GM12878 (cell line): ENCODE results near the gene PPAN. TPM values are rescaled to one million over a fixed set of nuclear protein-coding genes. Genes with fewer than 3 reads are reported as not detected.

ENCODE experiments used
- ATAC-seq: fragments of 200-7000 bp; cut with Tn5 transposase; 3 replicates; pipeline ENCODE4 v1.9.1; 2020; ENCODE audit warnings: mild to moderate bottlenecking, moderate library complexity
- BruUV-seq: library from RNA; stranded (reverse); fragments of 400-500 nt; replicated peaks from 2 replicates; lab custom pipeline; 2021; lab: Mats Ljungman, UMichigan
- CTCF ChIA-PET: fragments of 300-600 bp; sonication (Branson Sonifier 250); formaldehyde crosslinking; extraction: SDS; loops from one replicate; lab custom pipeline; 2021; ENCODE audit warnings: inconsistent platforms; lab: Yijun Ruan, JAX
- POLR2A ChIA-PET: fragments of 350-600 bp; formaldehyde crosslinking; extraction: SDS; loops from one replicate; lab custom pipeline; 2021; ENCODE audit warnings: inconsistent platforms; lab: Charles Lee
- RAD21 ChIA-PET: fragments of 300-600 bp; sonication (Branson Sonifier 250); formaldehyde crosslinking; loops from one replicate; lab custom pipeline; 2023; ENCODE audit warnings: antibody characterized with exemption; ENCODE audit not compliant: unreplicated experiment; lab: Charles Lee
- SMC1A ChIA-PET: fragments of 300-600 bp; sonication (Branson Sonifier 250); formaldehyde crosslinking; loops from one replicate; lab custom pipeline; 2023; ENCODE audit not compliant: unreplicated experiment, uncharacterized antibody; lab: Charles Lee
- DNase-seq: peaks from one replicate; pipeline ENCODE4 v3.0.0-alpha.2; 2011; ENCODE audit warnings: low read depth, low spot score
- FAIRE-seq: peaks from 3 replicates; lab custom pipeline; 2011; peaks lifted over from hg19 to GRCh38; lab: Jason Lieb, UNC
- H2AFZ ChIP-seq: 2 replicates; pipeline ENCODE4 v1.6.0; 2011; ENCODE audit warnings: low read depth, low read length, control low read depth; ENCODE audit not compliant: control insufficient read depth
- H3K27ac ChIP-seq: 2 replicates; pipeline ENCODE4 v1.5.1; 2011; ENCODE audit warnings: control low read depth; ENCODE audit not compliant: control insufficient read depth, insufficient read depth
- H3K27me3 ChIP-seq, 2 experiments: replicated peaks in 1 of 2; 2 replicates each; pipeline versions ENCODE4 v1.6.0 to v1.6.1; 2011; ENCODE audit warnings: low read length in 1 of 2; ENCODE audit not compliant: control insufficient read depth in 2 of 2, insufficient read depth in 2 of 2
- H3K36me3 ChIP-seq, 2 experiments: 2 replicates each; pipeline ENCODE4 v1.5.1; 2011; ENCODE audit warnings: low read length in 1 of 2; ENCODE audit not compliant: control insufficient read depth in 2 of 2, insufficient read depth in 2 of 2
- H3K4me1 ChIP-seq: 2 replicates; pipeline ENCODE4 v1.6.1; 2011; ENCODE audit warnings: mild to moderate bottlenecking, low read length, moderate library complexity, mixed read lengths; ENCODE audit not compliant: control insufficient read depth, insufficient read depth
- H3K4me2 ChIP-seq: 2 replicates; pipeline ENCODE4 v1.6.0; 2011; ENCODE audit warnings: control low read depth; ENCODE audit not compliant: control insufficient read depth, insufficient read depth
- H3K4me3 ChIP-seq: fragments of 200-600 bp; sonication (generic); 2 replicates; pipeline ENCODE4 v1.5.1; 2016
- H3K79me2 ChIP-seq: 2 replicates; pipeline ENCODE4 v1.6.0; 2011; ENCODE audit warnings: low read length; ENCODE audit not compliant: control insufficient read depth, insufficient read depth
- H3K9ac ChIP-seq: 2 replicates; pipeline ENCODE4 v1.8.0; 2011; ENCODE audit warnings: low read length, control low read depth, mixed read lengths; ENCODE audit not compliant: control insufficient read depth, insufficient read depth
- H3K9me3 ChIP-seq: replicated peaks from 3 replicates; pipeline ENCODE4 v1.5.1; 2011; ENCODE audit warnings: mild to moderate bottlenecking, low read length; ENCODE audit not compliant: control insufficient read depth, insufficient read depth
- H4K20me1 ChIP-seq: 2 replicates; pipeline ENCODE4 v1.6.0; 2011; ENCODE audit not compliant: control insufficient read depth, insufficient read depth
- ASH2L ChIP-seq: fragments of 300-600, 200-600 bp; sonication (generic); IDR thresholded peaks from 2 replicates; pipeline ENCODE4 v1.6.1; 2017; ENCODE audit warnings: low read depth, mild to moderate bottlenecking, borderline replicate concordance
- CREB1 ChIP-seq: IDR thresholded peaks from 2 replicates; pipeline ENCODE4 v1.6.1; 2012; ENCODE audit warnings: low read depth, mild to moderate bottlenecking, inconsistent platforms
- EED ChIP-seq: sonication (generic); IDR thresholded peaks from 2 replicates; pipeline ENCODE4 v1.6.1; 2016; ENCODE audit warnings: antibody characterized with exemption, low read depth
- EGR1 ChIP-seq, 2 experiments: IDR thresholded peaks; 1 replicate in 1 of 2; 2 replicates in 1 of 2; pipeline ENCODE4 v1.6.1; 2011 to 2012; ENCODE audit warnings: low read depth in 2 of 2, low read length in 2 of 2, borderline replicate concordance in 1 of 2, mild to moderate bottlenecking in 1 of 2, moderate library complexity in 1 of 2
- IRF5 ChIP-seq: fragments of 450-650 bp; IDR thresholded peaks from 2 replicates; pipeline ENCODE4 v1.6.1; 2017; ENCODE audit warnings: borderline replicate concordance
- MAX ChIP-seq: IDR thresholded peaks from 2 replicates; pipeline ENCODE4 v1.6.1; 2012; ENCODE audit warnings: low read depth, low read length, improper control_type of control experiment
- MTA2 ChIP-seq: fragments of 450-650 bp; IDR thresholded peaks from 2 replicates; pipeline ENCODE4 v1.6.1; 2016; ENCODE audit warnings: low read depth, mild to moderate bottlenecking, moderate library complexity
- NR2C1 ChIP-seq: fragments of 450-650 bp; IDR thresholded peaks from 2 replicates; pipeline ENCODE4 v1.6.1; 2017; ENCODE audit warnings: antibody characterized with exemption, mild to moderate bottlenecking, moderate library complexity
- RB1 ChIP-seq: fragments of 450-650 bp; formaldehyde crosslinking; IDR thresholded peaks from 2 replicates; pipeline ENCODE4 v1.6.1; 2017; ENCODE audit warnings: mild to moderate bottlenecking, borderline replicate concordance
- RBBP5 ChIP-seq: fragments of 200-600 bp; sonication (generic); conservative IDR thresholded peaks from 2 replicates; pipeline ENCODE4 v1.6.1; 2016
- SPI1 ChIP-seq: IDR thresholded peaks from 2 replicates; pipeline ENCODE4 v1.6.1; 2011; ENCODE audit warnings: low read depth, mild to moderate bottlenecking, low read length, moderate library complexity, borderline replicate concordance; ENCODE audit not compliant: insufficient read depth
- STAT1 ChIP-seq: fragments of 450-650 bp; conservative IDR thresholded peaks from 2 replicates; pipeline ENCODE4 v1.6.1; 2014; ENCODE audit warnings: antibody characterized with exemption, mild to moderate bottlenecking
- SUZ12 ChIP-seq: fragments of 200-600 bp; sonication (generic); IDR thresholded peaks from one replicate; pipeline ENCODE4 v1.6.1; 2018; ENCODE audit warnings: antibody characterized with exemption, mild to moderate bottlenecking; ENCODE audit not compliant: unreplicated experiment
- YBX1 ChIP-seq: fragments of 450-650 bp; IDR thresholded peaks from 2 replicates; pipeline ENCODE4 v1.6.1; 2016; ENCODE audit warnings: antibody characterized with exemption
- WGBS: methylation state at CpG from one replicate; pipeline ENCODE4 v1.1.6; 2016; ENCODE audit warnings: low lambda C conversion rate; ENCODE audit not compliant: insufficient replicate concordance, insufficient coverage; ENCODE audit errors: missing lambda C conversion rate; 5-methylcytosine and 5-hydroxymethylcytosine counted together
- in situ Hi-C: fragments of 300-500 bp; cut with MboI; formaldehyde crosslinking; loops from 9 replicates; pipeline ENCODE4 v1.14.3; 2018; ENCODE audit warnings: mixed read lengths
- intact Hi-C: fragments of 100-400 bp; cut with micrococcal nuclease; formaldehyde crosslinking; loops from one replicate; pipeline ENCODE4 v1.14.2; 2022; ENCODE audit not compliant: unreplicated experiment
- polyA plus RNA-seq, 11 experiments: library from polyadenylated mRNA; depleted of rRNA in 4 of 11; unstranded in 6 of 11; stranded (reverse) in 5 of 11; fragments of >200 nt; fragmentation: Nextera tagmentation in 4 of 11; fragmentation: Illumina TruSeq in 1 of 11; extraction: Ambion mirVana in 4 of 11; extraction: Trizol in 1 of 11; gene quantifications; 1 replicate in 1 of 11; 2 replicates in 10 of 11; pipeline versions ENCODE4 v1.2.1 to v1.2.3, GENCODE V29; 2011 to 2016; ENCODE audit warnings: inconsistent platforms in 2 of 11, missing spikeins in 2 of 11, low read depth in 1 of 11
- total RNA-seq, 4 experiments: library from RNA; depleted of rRNA in 3 of 4; stranded (reverse); fragments of >200 nt in 3 of 4; fragmentation: Illumina TruSeq in 1 of 4; extraction: Trizol in 1 of 4; gene quantifications; 2 replicates each; pipeline versions ENCODE4 v1.2.1 to v1.2.3, GENCODE V29; 2013 to 2021
- TF ChIP-seq, protein P1 (sequence below): IDR thresholded peaks from 2 replicates; pipeline ENCODE4 v1.6.1; 2011; ENCODE audit warnings: borderline replicate concordance, low read depth, mild to moderate bottlenecking, moderate library complexity, low read length; ENCODE audit not compliant: insufficient read depth, poor library complexity, severe bottlenecking
- TF ChIP-seq, protein P2 (sequence below): fragments of 450-650 bp; IDR thresholded peaks from 2 replicates; pipeline ENCODE4 v1.6.1; 2018; ENCODE audit warnings: mild to moderate bottlenecking, low read depth, moderate library complexity; ENCODE audit not compliant: partially characterized antibody

PPAN gene
- total and polyA plus RNA-seq, 10 of the 15 experiments (the other 5 are each of a cell fraction or from before 2014, with no cell fraction given) = 2.1 to 171 (median 108) TPM

DNA sequence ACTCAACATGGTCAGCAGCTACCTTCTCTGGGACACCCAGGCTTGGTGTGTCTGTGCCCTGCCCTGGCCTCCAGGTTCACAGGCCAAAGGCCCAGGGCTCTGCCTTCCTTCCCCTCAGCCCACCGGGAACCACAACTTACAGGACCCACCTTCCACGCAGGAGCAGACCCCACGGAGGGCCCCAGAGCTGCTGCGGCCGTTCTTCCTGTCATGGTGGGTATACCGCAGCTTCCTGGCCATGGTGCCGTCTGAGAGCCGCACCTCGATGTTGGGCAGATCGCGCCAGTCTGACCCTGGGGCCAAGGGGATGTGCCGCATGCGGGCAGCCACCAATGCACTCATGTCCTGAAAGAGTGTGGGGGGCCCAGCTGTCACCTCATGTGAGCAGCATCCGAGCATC, 30.8 kb downstream of the PPAN start:
- FAIRE-seq (no peak), DNase-seq (no peak), ATAC-seq (no peak)
- intact Hi-C loops (no loop called here), in situ Hi-C loops (no loop called here)
- RAD21 ChIA-PET = no interaction called here
- WGBS = 98% methylated on average over 14 of the region's 14 CpGs
- H3K4me2 ChIP-seq = no peak overlapping the region
- no peaks in the 10 kb centered on the region for H3K9me3 ChIP-seq
- H3K27ac ChIP-seq = no peak overlapping the region
- H3K36me3 ChIP-seq = peaks cover 53 to 72% of the 10 kb centered on the region in 2 experiments
- POLR2A ChIA-PET = no interaction called here
- no peaks in the 10 kb centered on the region for H3K27me3 ChIP-seq
- no peaks in the 10 kb centered on the region for H3K79me2 ChIP-seq
- CTCF ChIA-PET = no interaction called here
- no peak overlapping the region for H2AFZ ChIP-seq
- no peaks in the 10 kb centered on the region for H4K20me1 ChIP-seq
- H3K9ac ChIP-seq = no peak overlapping the region
- SMC1A ChIA-PET = no interaction called here
- no peaks in the 10 kb centered on the region for H3K4me1 ChIP-seq
- H3K4me3 ChIP-seq = no peak overlapping the region
- BruUV-seq = no TSS peak
- TF ChIP-seq SUZ12 (no peak), MTA2 (no peak), STAT1 (no peak), RB1 (no peak), ASH2L (no peak), EED (no peak), MAX (no peak), CREB1 (no peak), NR2C1 (no peak), YBX1 (no peak), IRF5 (no peak), SPI1 (no peak), RBBP5 (no peak), EGR1 (IDR thresholded peaks at IDR 0.05; ENCODE audit: borderline replicate concordance in 1 of 2, low read depth in 2 of 2, low read length in 2 of 2) (no peak)
- TF ChIP-seq, protein P1, sequence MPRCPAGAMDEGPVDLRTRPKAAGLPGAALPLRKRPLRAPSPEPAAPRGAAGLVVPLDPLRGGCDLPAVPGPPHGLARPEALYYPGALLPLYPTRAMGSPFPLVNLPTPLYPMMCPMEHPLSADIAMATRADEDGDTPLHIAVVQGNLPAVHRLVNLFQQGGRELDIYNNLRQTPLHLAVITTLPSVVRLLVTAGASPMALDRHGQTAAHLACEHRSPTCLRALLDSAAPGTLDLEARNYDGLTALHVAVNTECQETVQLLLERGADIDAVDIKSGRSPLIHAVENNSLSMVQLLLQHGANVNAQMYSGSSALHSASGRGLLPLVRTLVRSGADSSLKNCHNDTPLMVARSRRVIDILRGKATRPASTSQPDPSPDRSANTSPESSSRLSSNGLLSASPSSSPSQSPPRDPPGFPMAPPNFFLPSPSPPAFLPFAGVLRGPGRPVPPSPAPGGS = no peak
- TF ChIP-seq, protein P2, sequence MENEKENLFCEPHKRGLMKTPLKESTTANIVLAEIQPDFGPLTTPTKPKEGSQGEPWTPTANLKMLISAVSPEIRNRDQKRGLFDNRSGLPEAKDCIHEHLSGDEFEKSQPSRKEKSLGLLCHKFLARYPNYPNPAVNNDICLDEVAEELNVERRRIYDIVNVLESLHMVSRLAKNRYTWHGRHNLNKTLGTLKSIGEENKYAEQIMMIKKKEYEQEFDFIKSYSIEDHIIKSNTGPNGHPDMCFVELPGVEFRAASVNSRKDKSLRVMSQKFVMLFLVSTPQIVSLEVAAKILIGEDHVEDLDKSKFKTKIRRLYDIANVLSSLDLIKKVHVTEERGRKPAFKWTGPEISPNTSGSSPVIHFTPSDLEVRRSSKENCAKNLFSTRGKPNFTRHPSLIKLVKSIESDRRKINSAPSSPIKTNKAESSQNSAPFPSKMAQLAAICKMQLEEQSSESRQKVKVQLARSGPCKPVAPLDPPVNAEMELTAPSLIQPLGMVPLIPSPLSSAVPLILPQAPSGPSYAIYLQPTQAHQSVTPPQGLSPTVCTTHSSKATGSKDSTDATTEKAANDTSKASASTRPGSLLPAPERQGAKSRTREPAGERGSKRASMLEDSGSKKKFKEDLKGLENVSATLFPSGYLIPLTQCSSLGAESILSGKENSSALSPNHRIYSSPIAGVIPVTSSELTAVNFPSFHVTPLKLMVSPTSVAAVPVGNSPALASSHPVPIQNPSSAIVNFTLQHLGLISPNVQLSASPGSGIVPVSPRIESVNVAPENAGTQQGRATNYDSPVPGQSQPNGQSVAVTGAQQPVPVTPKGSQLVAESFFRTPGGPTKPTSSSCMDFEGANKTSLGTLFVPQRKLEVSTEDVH = no peak
